HEK293 (cell line): ENCODE results near the gene SNX17.
A peak's percentile ranks its signal among the peaks of the same experiment; 100 is the strongest.

ENCODE experiments used
- CTCF ChIP-seq: fragments of 450-650 bp; formaldehyde crosslinking; IDR thresholded peaks from 2 replicates; pipeline ENCODE4 v1.5.1; 2016; ENCODE audit warnings: missing biosample characterization, missing genetic modification characterization
- GLI4 ChIP-seq: fragments of 450-650 bp; formaldehyde crosslinking; IDR thresholded peaks from 2 replicates; pipeline ENCODE4 v1.5.1; 2016; ENCODE audit warnings: missing biosample characterization, missing genetic modification characterization
- HOXA7 ChIP-seq: sonication (generic); formaldehyde crosslinking; IDR thresholded peaks from 2 replicates; pipeline ENCODE4 v1.8.1; 2022; ENCODE audit warnings: missing genetic modification reagents, borderline replicate concordance
- KLF10 ChIP-seq: fragments of 450-650 bp; IDR thresholded peaks from 2 replicates; pipeline ENCODE4 v1.5.1; 2018; ENCODE audit warnings: missing biosample characterization, mild to moderate bottlenecking, missing genetic modification characterization
- PATZ1 ChIP-seq: fragments of 450-650 bp; formaldehyde crosslinking; IDR thresholded peaks from 2 replicates; pipeline ENCODE4 v1.5.1; 2016; ENCODE audit warnings: missing biosample characterization, missing genetic modification characterization
- TSHZ1 ChIP-seq: fragments of 450-650 bp; formaldehyde crosslinking; IDR thresholded peaks from 2 replicates; pipeline ENCODE4 v1.5.1; 2016; ENCODE audit warnings: missing biosample characterization, missing genetic modification characterization, borderline replicate concordance
- ZBTB1 ChIP-seq: fragments of 450-650 bp; formaldehyde crosslinking; IDR thresholded peaks from 2 replicates; pipeline ENCODE4 v1.5.1; 2016; ENCODE audit warnings: missing biosample characterization, missing genetic modification characterization
- ZBTB10 ChIP-seq: fragments of 450-650 bp; formaldehyde crosslinking; IDR thresholded peaks from 2 replicates; pipeline ENCODE4 v1.5.1; 2016; ENCODE audit warnings: missing biosample characterization, missing genetic modification characterization
- ZBTB20 ChIP-seq: fragments of 450-650 bp; formaldehyde crosslinking; IDR thresholded peaks from 2 replicates; pipeline ENCODE4 v1.5.1; 2016; ENCODE audit warnings: missing biosample characterization, missing genetic modification characterization
- ZBTB8A ChIP-seq: fragments of 450-650 bp; formaldehyde crosslinking; IDR thresholded peaks from 2 replicates; pipeline ENCODE4 v1.5.1; 2016; ENCODE audit warnings: missing biosample characterization, missing genetic modification characterization
- ZFHX2 ChIP-seq: fragments of 450-650 bp; formaldehyde crosslinking; conservative IDR thresholded peaks from 2 replicates; pipeline ENCODE4 v1.5.1; 2016; ENCODE audit warnings: missing biosample characterization, missing genetic modification characterization
- ZNF148 ChIP-seq: fragments of 450-650 bp; formaldehyde crosslinking; IDR thresholded peaks from 2 replicates; pipeline ENCODE4 v1.5.0; 2017; ENCODE audit warnings: missing biosample characterization, missing genetic modification characterization, borderline replicate concordance
- ZNF184 ChIP-seq: fragments of 450-650 bp; IDR thresholded peaks from 2 replicates; pipeline ENCODE4 v1.5.1; 2018; ENCODE audit warnings: missing biosample characterization, mild to moderate bottlenecking, missing genetic modification characterization
- ZNF221 ChIP-seq: fragments of 450-650 bp; formaldehyde crosslinking; IDR thresholded peaks from 2 replicates; pipeline ENCODE4 v1.5.1; 2017; ENCODE audit warnings: missing biosample characterization, missing genetic modification characterization, borderline replicate concordance
- ZNF248 ChIP-seq: fragments of 450-650 bp; formaldehyde crosslinking; IDR thresholded peaks from 2 replicates; pipeline ENCODE4 v1.5.1; 2017; ENCODE audit warnings: missing biosample characterization, missing genetic modification characterization
- ZNF274 ChIP-seq, 2 experiments: fragments of 200-500 bp in 1 of 2; fragments of 450-650 bp in 1 of 2; sonication (Bioruptor generic) in 1 of 2; formaldehyde crosslinking in 1 of 2; IDR thresholded peaks; 2 replicates each; pipeline versions ENCODE4 v1.5.1 to v1.6.1; 2014 to 2016; ENCODE audit warnings: borderline replicate concordance in 1 of 2, inconsistent platforms in 1 of 2, low read length in 1 of 2, missing biosample characterization in 1 of 2, missing genetic modification characterization in 1 of 2
- ZNF354C ChIP-seq: fragments of 450-650 bp; formaldehyde crosslinking; IDR thresholded peaks from 2 replicates; pipeline ENCODE4 v1.5.1; 2016; ENCODE audit warnings: missing biosample characterization, missing genetic modification characterization, low read depth, borderline replicate concordance
- ZNF416 ChIP-seq: fragments of 450-650 bp; formaldehyde crosslinking; IDR thresholded peaks from 2 replicates; pipeline ENCODE4 v1.5.1; 2016; ENCODE audit warnings: missing biosample characterization, missing genetic modification characterization
- ZNF514 ChIP-seq: fragments of 450-650 bp; formaldehyde crosslinking; IDR thresholded peaks from 2 replicates; pipeline ENCODE4 v1.5.1; 2016; ENCODE audit warnings: missing biosample characterization, missing genetic modification characterization
- ZNF621 ChIP-seq: fragments of 450-650 bp; formaldehyde crosslinking; IDR thresholded peaks from 2 replicates; pipeline ENCODE4 v1.5.1; 2017; ENCODE audit warnings: missing biosample characterization, missing genetic modification characterization
- ZNF645 ChIP-seq: fragments of 450-650 bp; formaldehyde crosslinking; IDR thresholded peaks from 2 replicates; pipeline ENCODE4; 2016; ENCODE audit warnings: missing biosample characterization, missing genetic modification characterization
- ZNF704 ChIP-seq: fragments of 450-650 bp; formaldehyde crosslinking; IDR thresholded peaks from 2 replicates; pipeline ENCODE4 v1.5.1; 2016; ENCODE audit warnings: missing biosample characterization, missing genetic modification characterization
- ZNF747 ChIP-seq: fragments of 450-650 bp; formaldehyde crosslinking; IDR thresholded peaks from 2 replicates; pipeline ENCODE4 v1.5.1; 2016; ENCODE audit warnings: missing biosample characterization, missing genetic modification characterization
- ZNF776 ChIP-seq: fragments of 450-650 bp; formaldehyde crosslinking; IDR thresholded peaks from 2 replicates; pipeline ENCODE4 v1.5.0; 2017; ENCODE audit warnings: missing biosample characterization, missing genetic modification characterization, borderline replicate concordance

SNX17 gene

GRCh38 chr2:27408601-27409320 is 38.3 kb downstream of the SNX17 start (continued):
- no peak for TF ChIP-seq TSHZ1
- no peak for TF ChIP-seq ZNF747 (tag by site-specific recombination)
- TF ChIP-seq ZNF514 (tag by site-specific recombination): no peak
- TF ChIP-seq HOXA7 (CRISPR knock-in tag): no peak
- TF ChIP-seq CTCF (tag by site-specific recombination): peak; percentile 44; the same call in 1 of the 2 replicates
- no peak for TF ChIP-seq ZNF148 (tag by site-specific recombination)
- no peak for TF ChIP-seq ZBTB10 (tag by site-specific recombination)
- TF ChIP-seq ZNF248 (tag by site-specific recombination): no peak
- TF ChIP-seq ZBTB20 (tag by site-specific recombination): no peak
- no peak for TF ChIP-seq ZBTB1 (tag by site-specific recombination)
- TF ChIP-seq ZNF416 (tag by site-specific recombination): no peak
- no peak for TF ChIP-seq PATZ1 (tag by site-specific recombination)
- TF ChIP-seq ZNF621: no peak
- TF ChIP-seq ZNF274 (IDR thresholded peaks at IDR 0.05; ENCODE audit: low read length): no peak
- TF ChIP-seq ZNF274 (tag by site-specific recombination; IDR thresholded peaks at IDR 0.05; ENCODE audit: borderline replicate concordance): no peak
- no peak for TF ChIP-seq ZNF645 (tag by site-specific recombination)
- no peak for TF ChIP-seq GLI4 (tag by site-specific recombination)
- no peak for TF ChIP-seq ZNF704 (tag by site-specific recombination)
- TF ChIP-seq ZNF221: no peak
- no peak for TF ChIP-seq ZNF776 (tag by site-specific recombination)
- TF ChIP-seq ZBTB8A: peak; percentile 46; the same call in 1 of the 2 replicates
- peak; percentile 93 for TF ChIP-seq ZFHX2 (tag by site-specific recombination)
- TF ChIP-seq KLF10 (tag by site-specific recombination): no peak
- TF ChIP-seq ZNF354C (tag by site-specific recombination): no peak
- no peak for TF ChIP-seq ZNF184 (tag by site-specific recombination)
